Endothelial cell of hepatic sinusoid (primary cell): ENCODE measurements around the gene ATXN7L3.

Source experiments
- in situ Hi-C: cut with HindIII; loops from 2 replicates; pipeline ENCODE4 v1.10.0; 2017; ENCODE audit warnings: low sequenced_read_pairs

Gene ATXN7L3

GRCh38 chr17:44219108-44219615, 19.5 kb upstream of the ATXN7L3 start:
- in situ Hi-C loops = loop anchor here (25.0 kb wide), 1 partner anchor 418 kb away; no protein-coding TSS in a partner anchor

- in situ Hi-C loops = loop anchor here (25.0 kb wide), 1 partner anchor 419 kb away; no protein-coding TSS in a partner anchor
Observed at GRCh38 chr17:44218344-44219107, 18.8 kb upstream of the ATXN7L3 start.

- in situ Hi-C loops = loop anchor here (25.0 kb wide), 1 partner anchor 419 kb away; no protein-coding TSS in a partner anchor
Observed at GRCh38 chr17:44217738-44218343, 18.2 kb upstream of the ATXN7L3 start.

GRCh38 chr17:44216694-44217093, 17.0 kb upstream of the ATXN7L3 start:
- in situ Hi-C loops = loop anchor here (25.0 kb wide), 1 partner anchor 421 kb away; no protein-coding TSS in a partner anchor

GRCh38 chr17:44216173-44216572, 16.5 kb upstream of the ATXN7L3 start:
- in situ Hi-C loops = loop anchor here (25.0 kb wide), 1 partner anchor 421 kb away; no protein-coding TSS in a partner anchor

GRCh38 chr17:44214896-44215295, 15.2 kb upstream of the ATXN7L3 start:
- in situ Hi-C loops = loop anchor here (25.0 kb wide), 1 partner anchor 422 kb away; no protein-coding TSS in a partner anchor

- in situ Hi-C loops = loop anchor here (25.0 kb wide), 1 partner anchor 423 kb away; no protein-coding TSS in a partner anchor
Observed at GRCh38 chr17:44214230-44214494, 14.5 kb upstream of the ATXN7L3 start.

GRCh38 chr17:44213403-44214229, 13.9 kb upstream of the ATXN7L3 start:
- in situ Hi-C loops = loop anchor here (25.0 kb wide), 1 partner anchor 424 kb away; no protein-coding TSS in a partner anchor

GRCh38 chr17:44212507-44213402, 13.1 kb upstream of the ATXN7L3 start:
- in situ Hi-C loops = loop anchor here (25.0 kb wide), 1 partner anchor 425 kb away; no protein-coding TSS in a partner anchor

GRCh38 chr17:44211281-44212265, 11.9 kb upstream of the ATXN7L3 start:
- in situ Hi-C loops = loop anchor here (25.0 kb wide), 1 partner anchor 426 kb away; no protein-coding TSS in a partner anchor

- in situ Hi-C loops = loop anchor here (25.0 kb wide), 1 partner anchor 427 kb away; no protein-coding TSS in a partner anchor
Observed at GRCh38 chr17:44210342-44211192, 10.9 kb upstream of the ATXN7L3 start.

GRCh38 chr17:44209786-44210341, 10.2 kb upstream of the ATXN7L3 start:
- in situ Hi-C loops = loop anchor here (10.0 to 25.0 kb wide), 2 partner anchors 225 to 427 kb away; no protein-coding TSS in a partner anchor

- in situ Hi-C loops = loop anchor here (10.0 to 25.0 kb wide), 2 partner anchors 227 to 430 kb away; no protein-coding TSS in a partner anchor
Observed at GRCh38 chr17:44207743-44208142, 8.1 kb upstream of the ATXN7L3 start.

- in situ Hi-C loops = loop anchor here (10.0 to 25.0 kb wide), 2 partner anchors 227 to 430 kb away; no protein-coding TSS in a partner anchor
Observed at GRCh38 chr17:44207319-44207718, 7.6 kb upstream of the ATXN7L3 start.

GRCh38 chr17:44206825-44207155, 7.1 kb upstream of the ATXN7L3 start:
- in situ Hi-C loops = loop anchor here (10.0 to 25.0 kb wide), 2 partner anchors 228 to 431 kb away; no protein-coding TSS in a partner anchor

GRCh38 chr17:44205962-44206824, 6.5 kb upstream of the ATXN7L3 start:
- in situ Hi-C loops = loop anchor here (10.0 to 25.0 kb wide), 2 partner anchors 229 to 431 kb away; no protein-coding TSS in a partner anchor
